Islet precursor cell (in vitro differentiated cells): ENCODE results near the gene RGS12.

Source experiments
- DNase-seq: peaks from one replicate; pipeline ENCODE4 v3.0.0-alpha.2; 2018

RGS12 gene

DNA sequence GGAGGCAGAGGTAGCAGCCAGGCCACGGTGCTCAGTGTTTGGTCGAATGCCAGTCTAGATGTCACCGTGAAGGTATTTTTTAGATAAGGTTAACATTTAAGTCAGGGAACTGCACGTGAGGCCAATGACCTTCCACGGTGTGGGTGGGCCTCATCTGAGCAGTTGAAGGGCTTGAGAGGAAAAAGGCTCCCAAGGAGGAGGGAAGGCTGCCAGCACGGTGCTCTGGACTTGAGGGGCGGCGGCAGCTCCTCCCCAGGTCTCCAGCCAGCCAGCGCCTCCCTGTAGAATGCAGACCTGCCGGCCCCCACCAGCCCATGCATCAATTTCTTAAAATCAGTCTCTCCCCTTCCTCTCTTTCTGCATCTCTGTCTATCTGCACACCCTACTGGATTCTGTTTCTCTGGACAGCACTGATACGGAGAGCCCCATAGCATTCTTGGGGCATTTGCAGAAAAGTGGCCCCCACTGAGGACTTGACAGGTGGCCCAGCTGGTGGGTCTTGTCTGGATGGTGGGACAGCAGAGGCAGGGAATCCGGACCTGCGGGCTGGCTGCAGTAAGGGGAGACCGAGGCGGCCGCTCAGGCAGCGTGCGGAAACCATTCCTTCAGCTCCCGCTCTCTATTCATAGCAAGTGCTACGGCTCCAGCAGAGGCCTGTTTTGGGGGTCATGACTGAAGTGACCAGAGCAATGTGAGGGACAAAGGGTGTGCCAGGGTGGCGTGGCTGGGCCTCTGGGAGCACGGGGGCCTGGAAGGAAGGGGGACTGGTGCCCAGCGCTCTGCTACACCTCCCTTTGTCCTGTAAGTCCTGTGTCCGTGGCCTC lies 7.9 kb upstream of the RGS12 start:
- DNase-seq = peak; percentile 38

DNA sequence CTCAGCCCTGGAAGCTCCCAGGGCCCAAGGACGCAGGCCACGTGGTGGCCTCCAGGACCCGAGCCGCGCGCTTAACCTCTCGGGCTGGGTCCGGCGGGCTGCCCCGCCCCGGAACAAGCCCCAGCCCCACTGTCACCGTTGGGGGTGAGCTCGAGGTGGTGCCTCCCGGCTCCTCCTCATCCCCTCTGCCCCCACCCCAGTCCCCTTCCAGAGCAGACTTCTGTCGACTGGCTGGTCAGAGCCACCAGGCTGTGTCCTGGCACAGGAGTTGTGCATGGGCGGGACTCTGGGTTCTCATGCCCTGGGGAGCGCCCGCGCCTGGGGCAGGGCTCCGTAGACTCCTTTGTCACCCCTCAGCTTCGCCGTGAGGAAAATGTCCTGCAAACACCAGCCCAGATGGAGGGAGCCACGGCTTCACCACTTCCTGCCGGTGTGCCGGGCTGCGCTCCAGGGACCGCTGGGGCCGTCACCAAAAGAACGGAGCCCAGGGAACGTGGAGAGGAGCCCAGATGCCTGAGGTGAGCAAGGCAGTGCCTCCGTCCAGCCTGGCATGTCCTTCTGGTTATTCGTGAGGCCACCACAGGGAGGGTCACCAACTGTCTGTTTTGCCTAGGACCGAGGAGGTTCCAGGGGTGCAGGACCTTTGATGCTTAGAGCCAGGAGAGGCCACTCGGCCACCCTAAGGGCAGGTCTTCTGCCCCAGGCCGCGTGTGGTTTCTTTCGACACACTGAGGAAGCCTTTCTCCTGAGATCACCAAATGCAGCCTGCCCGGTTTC lies 7.1 kb upstream of the RGS12 start:
- peak; percentile 64 for DNase-seq

DNA sequence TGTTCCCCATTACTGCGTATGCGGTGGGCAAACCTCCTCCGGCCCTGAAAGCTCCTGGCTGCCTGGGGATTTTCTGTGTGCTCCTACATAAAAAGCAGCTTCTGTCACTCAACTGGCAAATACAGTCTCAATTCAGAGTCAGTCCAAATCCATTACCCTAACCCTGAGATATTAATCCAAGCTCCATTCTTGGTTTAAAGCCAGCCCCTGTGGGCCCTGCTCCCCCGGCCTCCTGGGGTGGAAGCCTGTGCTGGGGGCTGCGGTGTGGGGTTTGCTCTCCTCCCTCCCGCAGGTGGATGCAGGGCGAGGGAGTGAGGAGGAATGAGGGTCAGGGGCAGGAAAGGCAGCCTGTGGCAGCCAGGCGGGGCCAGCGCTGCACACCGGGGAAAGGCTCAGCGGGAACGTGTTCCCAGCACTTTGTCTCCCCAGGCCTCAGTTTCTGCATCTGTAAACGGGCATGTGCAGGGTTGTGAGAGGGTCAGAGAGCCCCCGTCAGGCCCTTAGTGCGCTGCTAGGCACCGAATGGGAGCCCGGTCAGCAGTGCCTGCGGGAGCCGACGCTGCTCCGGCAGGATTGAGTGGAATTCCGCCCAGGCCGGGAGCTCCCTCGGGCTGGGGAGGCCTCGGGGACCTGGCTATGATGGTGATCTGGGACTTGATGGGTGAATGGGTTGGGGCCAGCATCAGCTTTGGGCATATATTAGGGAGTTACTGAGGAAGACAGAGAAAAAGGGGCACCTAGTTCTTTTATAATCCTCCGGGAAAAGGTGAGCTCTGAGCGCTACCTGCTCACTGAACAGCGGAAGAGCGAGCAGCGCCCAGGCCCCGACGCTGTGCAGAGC lies 6.3 kb upstream of the RGS12 start:
- DNase-seq = peak; percentile 57

DNA sequence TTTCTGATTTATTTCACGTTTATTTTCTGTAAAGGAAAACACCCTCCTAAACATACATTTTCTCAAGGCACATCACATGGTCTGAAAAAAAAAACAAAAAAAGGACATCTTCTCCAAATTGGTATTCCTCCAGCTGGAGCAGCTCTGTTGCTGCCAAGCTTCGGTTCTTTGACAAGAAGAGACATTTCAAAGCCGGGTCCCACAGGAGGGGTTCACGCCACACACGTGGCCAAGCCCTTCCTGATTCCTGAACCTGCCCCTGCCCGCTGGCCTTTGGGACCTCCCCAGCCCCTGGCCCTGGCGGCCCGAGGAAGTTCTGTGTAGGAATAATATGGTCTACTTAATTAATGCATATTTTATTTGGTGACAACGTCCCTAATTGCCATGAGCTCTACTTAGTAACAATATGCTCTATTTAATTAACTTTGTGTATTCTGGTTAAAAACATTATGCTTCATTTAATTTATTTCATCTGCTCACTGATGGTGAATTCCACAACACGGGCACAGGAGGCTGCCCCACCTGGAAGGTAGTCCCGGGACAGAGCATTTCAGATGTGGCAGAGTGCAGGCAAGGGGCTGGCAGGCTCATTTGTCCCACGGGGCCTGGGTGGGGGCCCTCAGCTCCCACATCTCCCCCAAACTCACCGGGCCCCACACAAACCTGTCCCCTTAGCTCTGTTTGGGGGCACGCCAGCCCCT lies 5.4 kb upstream of the RGS12 start:
- peak; percentile 28 for DNase-seq

DNA sequence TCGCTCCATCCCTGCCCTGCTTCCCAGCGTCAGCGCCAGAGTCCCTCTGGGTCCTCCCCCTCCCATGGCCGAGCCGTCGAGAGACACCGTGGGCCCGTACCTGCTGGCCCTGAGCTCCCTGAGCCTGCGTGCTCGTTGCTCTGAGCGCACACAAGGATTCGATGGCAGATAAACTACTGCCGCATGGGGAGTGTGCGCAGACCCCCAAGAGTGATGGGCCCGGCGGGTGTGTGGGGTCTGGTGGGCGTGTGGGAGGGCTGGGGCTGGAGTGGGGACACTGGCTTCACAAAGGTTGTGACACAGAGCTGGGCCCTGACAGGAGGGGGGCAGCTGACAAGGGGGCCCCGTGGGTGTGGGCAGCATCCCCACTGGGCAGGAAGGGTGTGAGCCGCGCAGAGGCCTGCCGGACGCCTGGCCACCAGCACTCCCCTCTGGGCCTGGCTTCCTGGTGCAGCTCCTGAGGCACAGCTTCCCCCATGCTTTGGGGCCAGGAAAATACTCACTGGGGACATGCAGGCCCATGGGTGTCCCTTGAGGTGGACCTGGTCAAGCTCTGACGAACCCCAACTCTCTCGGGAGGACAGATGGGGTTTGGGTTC lies 4.8 kb upstream of the RGS12 start:
- peak; percentile 48 for DNase-seq

DNA sequence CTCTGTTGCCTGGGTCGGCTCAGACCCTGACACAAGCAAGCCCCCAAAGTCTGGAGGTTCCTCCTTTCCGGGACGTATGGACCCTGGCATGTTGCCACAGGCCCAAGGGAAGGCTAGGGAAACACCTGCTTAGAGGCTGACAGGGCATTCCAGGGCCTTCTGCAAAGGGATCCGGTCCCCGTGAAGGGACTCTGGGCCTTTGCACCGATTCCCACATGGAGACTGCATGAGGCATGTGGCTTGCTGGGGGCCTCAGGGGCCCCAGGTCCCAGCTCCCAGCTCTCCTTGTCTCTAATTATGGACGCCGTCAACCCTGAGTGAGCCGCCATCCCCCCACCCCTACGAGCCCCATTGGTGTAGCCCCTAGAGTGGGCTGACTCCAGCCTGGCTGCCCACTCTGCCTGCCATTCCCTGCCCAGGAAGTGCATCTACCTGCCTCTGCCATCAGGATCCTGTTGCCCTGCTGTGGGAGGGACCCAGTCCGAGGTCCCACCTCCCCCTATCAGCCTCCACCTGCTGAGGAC lies 4.2 kb upstream of the RGS12 start:
- DNase-seq = peak; percentile 49

DNA sequence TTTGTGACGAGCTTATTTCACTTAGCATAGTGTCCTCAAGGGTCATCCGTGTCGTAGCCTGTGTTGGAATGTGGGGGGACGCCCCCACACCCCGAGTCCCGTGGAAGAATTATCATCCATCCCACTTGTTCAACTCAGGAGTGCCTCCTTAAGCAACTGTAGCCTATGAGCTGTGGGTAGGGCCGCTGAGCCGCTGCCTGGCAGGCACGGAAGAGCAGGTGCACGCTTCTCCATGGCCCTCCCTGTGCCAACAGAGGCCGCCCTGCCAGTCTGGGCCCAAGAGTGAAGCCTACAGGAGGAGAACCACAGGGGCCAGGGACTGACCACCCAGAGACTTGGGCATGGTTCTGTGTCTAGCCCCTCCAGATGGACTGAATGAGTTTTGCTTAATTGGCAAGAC lies 2.3 kb upstream of the RGS12 start:
- DNase-seq = peak; percentile 37

DNA sequence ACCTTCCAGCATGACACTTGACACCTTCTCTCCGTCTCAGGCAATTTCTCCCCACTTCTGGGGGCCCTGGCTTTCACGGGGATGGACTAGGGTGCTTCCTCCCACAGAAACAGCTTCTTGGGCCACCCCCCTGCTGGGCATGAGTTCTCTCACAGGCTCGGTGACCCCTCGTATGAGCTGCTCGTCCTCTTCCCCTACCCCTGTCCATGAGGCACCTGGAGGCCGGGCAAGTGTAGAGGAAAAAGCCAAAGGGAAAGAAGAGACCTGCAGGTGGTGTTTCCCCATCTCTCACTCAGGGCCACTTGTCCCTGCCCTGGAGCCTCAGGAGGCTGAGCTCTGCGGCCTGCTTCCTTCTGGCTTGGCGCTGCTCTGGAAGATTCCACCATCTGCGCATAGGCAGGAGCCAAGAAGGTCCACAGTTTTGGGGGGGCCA lies 1.9 kb upstream of the RGS12 start:
- no peak for DNase-seq

DNA sequence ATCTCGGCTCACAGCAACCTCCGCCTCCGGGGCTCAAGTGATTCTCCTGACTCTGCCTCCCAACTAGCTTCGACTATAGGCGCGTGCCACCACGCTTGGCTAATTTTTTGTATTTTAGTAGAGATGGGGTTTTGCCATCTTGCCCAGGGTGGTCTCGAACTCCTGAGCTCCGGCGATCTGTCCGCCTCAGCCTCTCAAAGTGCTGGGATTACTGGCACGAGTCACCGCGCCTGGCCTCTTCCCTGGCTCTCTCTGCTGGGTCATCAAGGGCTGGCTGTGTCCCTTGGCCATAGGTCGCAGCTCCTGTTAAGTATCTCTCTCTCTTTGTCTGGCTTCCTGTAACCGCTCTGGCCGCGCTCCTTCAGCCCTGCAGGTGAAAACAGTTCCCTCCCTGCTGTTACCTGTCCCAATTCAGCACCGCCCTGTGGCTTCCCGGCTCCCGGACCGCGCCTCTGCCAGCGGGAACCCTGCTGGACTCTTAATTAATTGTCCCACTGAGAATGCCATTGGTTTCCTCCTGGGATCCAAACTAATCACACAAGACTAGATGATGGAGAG lies 1.3 kb upstream of the RGS12 start:
- no peak for DNase-seq

DNA sequence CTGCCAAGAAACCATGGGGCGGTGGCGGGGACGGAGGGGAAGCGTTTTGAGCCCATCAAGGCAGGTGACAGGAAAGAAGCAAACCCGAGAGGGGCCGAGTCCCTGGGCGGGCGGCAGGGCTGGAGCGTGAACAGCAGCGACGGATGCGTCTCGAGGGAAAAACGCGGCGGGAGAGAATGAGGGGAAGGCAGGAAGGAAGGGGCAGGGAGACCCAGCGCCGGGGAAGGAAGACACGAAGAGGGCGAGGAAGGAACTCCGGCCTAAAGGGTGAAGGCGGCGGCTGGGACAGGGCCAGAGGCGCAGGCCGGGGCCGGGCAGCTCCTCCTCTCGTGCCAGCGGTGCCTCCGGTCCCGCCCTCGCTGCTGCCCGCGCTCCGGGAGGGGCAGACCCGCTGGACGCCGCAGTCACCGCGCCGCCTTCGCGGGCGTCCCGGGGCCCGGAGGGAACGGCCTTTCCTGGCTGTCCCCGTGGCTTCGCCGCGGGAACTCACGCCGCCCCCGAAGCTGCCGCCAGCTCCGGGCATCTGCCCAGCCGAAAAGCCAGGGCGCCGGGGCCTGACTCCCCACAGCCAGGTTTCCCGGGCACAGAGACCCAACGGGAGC lies 751 bp upstream of the RGS12 start:
- peak; percentile 78 for DNase-seq

DNA sequence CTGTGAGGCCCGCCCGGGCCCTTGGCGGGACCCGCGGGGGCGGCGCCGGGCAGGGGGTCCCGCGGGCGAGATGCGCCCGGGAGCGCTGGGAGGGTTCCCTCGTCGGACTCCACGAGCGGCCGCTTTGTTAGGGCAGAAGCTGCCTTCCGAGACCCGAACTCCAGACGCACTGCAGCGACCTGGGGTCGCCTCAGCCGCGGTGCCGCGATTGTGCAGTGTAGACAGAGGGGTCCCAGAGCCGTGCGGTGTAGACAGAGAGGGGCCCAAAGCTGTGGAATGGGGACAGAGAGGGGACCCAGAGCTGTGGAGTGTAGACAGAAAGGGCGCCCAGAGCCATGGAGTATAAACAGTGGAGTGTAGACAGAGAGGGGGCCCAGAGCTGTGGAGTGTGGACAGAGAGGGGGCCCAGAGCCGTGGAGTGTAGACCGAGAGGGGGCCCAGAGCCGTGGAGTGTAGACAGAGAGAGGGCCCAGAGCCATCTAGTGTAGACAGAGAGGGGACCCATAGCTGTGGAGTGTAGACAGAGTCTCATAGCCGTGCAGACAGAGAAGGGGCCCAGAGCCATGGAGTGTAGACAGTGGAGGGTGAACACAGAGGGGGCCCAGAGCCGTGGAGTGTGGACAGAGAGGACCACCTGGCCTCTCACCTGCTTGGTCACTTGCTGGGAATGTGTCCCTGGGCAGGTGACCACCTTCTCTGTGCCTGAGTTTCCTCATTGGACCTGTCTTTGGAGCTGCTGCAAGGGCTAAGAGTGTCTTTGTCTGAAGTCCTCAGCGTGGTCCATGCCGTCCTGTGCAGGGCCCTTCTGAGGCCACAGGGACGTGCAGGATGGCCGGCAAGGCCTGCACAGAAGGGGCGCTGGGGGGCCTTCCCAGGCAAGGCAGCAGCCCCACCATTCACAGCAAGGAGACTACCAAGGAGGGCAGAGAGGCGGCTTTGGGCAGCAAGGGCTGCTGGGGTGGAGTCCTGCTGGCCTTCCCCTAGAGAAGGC lies 875 bp downstream of the RGS12 start:
- DNase-seq = peak; percentile 53

DNA sequence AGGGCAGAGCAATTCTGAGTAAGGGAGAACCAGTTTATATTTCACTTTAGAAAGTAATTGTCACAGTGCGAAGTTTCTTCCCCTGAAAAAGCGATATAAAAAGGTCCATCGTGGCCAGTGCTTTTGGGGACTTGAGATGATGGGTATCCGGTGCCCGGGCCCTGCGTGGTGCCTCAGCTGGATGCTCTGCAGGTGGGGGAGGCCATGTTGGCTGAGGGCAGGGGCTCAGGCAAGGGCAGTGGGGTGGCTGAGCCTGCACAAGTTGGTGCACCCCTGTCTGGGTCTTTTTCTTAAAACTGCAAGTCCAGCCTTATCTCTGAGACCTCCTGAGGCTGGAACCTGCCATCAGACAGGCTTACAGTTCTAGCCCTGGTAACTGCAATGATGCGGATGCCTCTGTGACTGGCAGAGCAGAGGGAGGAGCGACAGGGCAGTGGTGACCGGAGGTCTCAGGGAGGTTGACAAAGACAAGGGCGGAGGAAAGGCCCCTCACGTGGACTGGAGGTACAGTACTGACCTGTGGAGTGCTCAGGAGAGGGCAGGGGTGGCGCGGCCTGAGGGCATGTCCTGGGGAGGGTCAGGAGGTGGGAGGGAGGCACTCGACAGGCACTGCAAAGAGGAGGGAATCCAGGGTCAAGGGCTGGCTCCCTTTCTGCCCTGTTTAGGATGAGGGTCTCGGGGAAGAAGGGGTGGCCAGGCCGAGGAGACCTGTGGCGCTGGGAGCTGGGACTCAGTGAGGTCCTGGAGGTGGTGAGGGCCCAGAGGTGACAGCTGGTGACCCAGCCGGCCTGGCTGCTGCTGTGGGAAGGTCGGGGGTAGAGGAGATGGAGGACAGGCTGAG lies 1.8 kb downstream of the RGS12 start:
- peak; percentile 47 for DNase-seq

DNA sequence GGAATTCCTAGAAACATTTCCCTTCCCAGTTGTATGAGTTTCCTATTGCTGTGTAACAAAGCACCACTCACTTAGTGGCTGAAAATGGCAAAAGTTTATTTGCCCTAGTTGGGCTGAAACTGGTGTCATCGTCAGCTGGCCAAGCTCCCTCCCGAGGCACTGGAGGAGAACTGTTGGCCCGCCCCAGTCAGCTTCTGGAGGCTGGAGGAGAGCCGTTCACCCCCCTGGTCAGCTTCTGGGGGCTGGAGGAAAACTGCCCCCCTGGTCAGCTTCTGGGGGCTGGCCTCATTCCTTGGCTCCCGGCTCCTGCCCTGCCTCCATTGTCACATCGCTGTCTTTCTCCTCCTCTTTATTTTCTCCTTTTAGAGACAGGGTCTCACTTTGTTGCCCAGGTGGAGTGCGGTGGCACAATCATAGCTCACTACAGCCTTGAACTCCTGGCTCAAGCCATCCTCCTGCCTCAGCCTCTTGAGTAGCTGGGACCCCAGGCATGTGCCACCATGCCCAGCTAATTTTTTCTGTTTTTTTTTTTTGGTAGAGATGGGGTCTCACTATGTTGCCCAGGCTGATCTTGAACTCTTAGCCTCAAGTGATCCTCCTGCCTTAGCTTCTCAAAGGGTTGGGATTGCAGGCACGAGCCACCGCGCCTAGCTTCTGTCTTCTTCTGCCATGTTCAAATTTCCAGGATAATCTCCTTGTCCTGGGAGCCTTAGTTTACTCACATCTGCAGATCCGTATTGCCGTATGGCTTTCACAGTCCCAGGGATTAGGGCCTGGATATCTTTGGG lies 3.2 kb downstream of the RGS12 start:
- DNase-seq = no peak

DNA sequence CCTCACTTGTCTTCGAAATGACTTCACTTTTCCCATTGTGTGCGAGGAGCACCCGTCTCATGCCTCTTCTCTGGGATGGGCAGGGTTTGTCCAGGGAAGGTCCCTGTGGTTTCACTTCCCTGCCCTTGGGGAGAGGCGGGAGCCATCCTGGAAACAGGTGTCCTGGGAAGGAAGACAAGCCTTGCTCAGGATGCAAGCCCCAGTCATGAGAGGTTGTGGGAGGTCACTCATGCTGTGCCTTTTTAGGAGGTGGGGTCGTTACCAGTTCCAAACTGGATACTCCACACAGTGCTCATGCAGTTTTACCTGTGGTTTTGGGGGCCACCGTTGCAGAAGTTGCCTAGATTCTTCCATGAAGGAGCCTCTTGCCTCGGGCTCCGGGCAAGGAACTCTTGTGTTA lies 3.8 kb downstream of the RGS12 start:
- peak; percentile 41 for DNase-seq

DNA sequence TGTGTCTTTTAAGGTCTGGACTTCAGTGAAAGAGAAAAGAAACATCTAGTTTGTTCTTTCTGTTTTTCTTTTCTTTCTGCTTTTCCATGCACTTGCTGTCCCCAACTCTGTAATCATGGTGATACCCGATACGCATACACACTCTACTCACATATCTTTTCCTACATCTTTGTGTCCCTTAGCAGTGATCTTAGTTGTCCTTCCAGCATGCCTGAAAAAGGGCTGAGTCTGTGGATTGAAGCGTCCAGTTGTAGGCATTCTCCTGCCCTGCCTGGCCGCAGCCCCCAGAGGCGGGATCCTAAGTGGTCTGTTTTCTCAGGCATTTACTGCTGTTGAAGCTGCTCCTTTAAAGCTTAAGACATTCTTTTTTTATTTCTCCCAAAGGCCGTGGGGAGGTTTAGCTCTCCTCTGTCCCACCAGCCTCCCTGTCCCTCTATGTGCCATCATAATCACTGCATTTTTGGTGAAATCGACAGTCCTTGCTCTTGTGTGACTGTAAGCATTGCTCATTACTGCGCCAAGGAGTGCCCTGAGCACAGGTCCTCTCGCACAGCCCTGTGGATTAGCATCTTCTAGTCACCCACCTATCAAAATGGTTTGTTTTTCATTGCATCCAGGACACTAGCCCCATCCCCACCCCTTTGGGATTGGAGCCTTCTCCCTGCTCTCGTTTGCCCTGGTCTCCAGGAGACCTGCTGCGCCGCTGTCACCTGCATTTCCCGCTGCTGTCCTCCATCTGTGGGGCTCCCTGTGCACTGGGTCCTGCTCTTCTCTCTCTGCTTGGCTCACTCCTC lies 4.4 kb downstream of the RGS12 start:
- DNase-seq = peak; percentile 54

DNA sequence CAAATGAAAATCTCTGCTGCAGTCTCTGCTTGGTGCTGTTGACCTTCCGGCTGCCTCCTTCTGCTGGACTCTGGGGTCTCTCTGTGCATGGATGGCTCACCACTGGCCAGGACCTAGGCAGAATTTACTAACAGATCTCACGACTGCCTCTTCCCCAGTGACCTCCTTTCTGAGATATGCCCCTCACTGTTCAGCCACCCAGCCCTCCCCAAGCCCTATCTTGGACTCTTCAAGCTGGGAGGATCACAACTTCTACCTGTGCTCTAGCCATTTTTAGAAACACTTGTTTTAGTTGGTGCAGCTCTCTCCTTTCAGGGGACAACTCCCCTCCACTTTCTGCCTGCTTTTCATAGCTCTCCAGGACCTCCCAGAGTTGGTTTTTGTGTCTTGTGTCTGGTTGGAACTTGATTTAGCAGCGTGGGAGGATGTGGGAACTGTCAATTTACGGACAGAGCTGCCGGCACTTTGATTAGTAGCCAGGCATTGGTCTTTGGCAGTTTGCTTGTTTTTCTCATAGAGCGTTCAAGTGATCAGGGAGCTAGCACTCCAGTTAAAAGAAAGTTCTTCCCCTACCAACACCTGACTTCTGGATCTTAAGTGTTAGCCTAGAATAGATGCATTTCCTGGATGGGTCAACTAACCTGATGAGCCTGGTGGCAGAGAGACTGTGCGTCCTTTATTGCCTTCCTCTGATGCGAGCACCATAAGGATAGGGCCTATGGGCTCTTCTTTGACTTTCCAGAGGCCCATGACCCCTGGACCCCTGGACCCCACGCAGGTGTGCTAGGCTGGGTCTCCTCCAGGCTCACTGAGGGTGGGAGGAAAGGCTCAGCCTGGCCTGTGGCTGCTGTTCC lies 6.5 kb downstream of the RGS12 start:
- DNase-seq = peak; percentile 35
